ENCODE data around the gene OR6N2.

Gene OR6N2
- total RNA-seq, result 0 to 0.09 reads per million in 2 donors

DNA sequence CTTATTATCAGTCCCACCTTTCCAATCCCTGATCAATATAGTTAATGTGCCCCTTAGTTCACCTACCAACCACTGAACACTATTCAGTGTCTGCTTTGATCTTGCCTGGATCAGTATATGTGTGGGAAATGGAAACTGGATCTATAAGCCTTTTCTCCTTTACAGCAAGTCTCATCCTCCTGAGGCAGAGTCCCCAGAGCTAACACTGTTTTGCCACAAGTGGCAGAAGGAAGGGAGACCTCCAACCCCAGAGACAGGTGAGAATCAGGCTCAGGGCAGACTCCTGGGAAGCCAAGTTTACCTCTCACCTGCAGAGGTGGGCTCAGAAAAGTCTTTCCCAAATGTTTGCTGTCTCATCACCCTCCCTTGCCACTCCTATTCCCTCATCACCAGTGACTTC is at the start of gene OR6N2:
OR6N2 (minus strand) TSS at position 101 of the 400 bp plus-strand sequence. CDS start 3,569 bp downstream, outside the sequence.
- DNase-seq, result no peak

GRCh38 chr1:158830074-158830677 is 49.2 kb upstream of the OR6N2 start:
- DNase-seq, result no peak

- no peak for DNase-seq
Observed at GRCh38 chr1:158821723-158822122, 40.7 kb upstream of the OR6N2 start.

DNA sequence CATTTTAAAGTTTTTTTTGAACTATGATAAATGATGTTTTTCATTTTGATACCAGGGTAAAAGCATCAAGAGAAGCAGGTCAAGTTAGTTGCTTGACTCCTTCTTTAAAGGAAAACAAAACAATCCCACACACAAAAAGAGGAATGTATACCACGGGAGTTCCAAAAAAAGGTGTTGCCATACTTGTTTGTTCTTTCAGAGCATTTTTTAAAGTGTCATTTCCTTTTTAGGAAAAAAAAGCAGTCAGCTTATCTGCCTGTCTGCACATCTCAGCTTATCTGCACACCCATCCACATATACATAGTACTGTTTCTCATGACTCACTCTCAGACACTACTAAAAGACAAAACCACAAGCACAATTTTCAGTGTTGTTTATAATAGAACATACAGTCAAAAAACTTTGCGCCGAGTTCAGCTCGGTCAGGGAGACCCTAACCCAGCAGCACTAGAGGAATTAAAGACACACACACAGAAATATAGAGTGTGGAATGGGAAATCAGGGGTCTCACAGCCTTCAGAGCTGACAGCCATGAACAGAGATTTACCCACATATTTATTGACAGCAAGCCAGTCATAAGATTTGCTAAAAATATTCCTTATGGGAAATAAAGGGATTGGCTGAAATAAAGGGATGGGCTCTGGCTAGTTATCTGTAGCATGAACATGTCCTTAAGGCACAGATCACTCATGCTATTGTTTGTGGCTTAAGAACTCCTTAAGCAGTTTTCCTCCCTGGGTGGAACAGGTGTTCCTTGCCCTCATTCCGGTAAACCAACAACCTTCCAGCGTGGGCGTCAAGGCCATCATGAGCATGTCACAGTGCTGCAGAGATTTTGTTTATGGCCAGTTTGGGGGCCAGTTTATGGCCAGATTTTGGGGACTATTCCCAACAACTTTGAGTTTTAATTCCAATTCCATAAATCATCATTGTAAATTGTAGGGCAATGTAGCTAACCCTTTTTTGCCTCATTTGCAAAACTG is 38.7 kb upstream of the OR6N2 start:
- no peak for DNase-seq

GRCh38 chr1:158818975-158819431 is 38.0 kb upstream of the OR6N2 start:
- DNase-seq, result no peak

DNA sequence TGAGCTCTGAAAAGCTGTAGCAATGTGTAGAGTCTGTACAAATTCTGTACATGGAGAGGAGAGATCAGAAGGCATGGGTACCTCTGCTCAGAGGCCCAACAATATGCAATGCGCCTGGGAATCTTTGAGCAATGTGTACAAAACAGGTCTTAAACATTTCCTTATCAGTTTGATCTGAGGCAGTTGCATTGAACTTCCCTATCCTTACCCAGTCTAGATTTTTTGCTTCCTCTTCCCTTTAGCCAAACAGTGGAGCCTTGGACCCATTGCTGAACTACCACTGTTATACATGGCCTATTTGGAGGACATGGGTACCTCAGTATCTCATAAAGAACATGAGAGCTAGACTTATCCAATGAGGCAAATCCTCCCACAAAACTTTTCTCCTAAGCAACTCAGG is 37.6 kb upstream of the OR6N2 start:
- no peak for DNase-seq

DNA sequence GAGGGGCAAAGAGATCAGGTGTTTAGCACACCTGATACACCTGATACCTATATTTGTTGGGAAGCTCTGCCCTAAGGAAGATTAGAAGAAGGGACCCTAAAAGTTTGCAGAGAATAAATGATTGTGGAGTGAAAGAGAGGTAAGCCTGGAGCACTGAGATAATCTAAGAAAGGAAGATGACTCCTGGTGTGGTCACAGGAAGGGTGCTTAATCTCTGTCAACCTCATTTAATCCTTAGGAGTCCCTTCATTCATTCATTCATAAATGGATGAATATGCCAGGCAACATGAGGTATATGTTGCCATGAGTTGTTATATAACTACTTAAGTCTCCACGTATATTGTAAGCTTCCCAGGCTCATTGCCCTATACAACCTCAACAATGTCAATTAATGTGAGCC is 34.0 kb upstream of the OR6N2 start:
- no peak for DNase-seq

GRCh38 chr1:158813164-158813563 is 32.2 kb upstream of the OR6N2 start:
- DNase-seq, result no peak

DNA sequence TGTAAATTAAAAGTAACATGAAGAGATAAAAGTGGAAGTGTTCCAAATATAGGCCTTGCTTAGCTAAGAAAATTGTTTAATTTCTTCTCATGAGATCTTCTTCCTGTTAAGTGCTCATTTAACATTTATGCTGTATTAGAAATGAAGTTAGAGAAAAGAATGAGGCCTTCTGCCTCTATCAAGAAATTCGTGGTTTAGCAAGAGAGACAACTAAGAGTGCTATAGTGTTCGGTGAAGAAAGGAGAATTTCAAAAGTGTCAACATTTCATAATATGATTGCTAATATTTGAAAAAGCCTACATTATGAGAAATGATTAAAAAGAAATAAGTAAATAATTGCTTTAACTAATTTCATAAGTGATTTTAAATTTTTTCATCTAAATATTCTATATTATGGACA is 31.3 kb upstream of the OR6N2 start:
- no peak for DNase-seq

DNA sequence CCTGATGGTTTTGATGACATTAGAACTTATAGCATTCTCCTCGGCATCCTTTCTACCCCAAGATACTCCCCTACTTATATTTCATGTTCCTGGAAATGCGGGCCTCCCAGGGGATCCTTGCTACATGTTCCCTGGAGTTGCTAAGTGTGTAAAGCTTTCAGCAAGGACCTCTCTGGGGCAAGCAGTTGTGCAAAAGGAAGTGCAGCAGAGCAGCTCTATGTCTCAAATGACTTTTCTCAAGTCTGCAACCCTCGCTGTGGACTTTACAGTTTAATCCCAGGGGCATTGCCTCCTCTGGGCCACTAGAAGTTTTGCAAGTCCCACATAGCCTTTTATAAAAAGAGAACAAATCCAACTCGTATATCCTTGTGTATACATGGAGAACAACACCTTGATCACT is 29.3 kb upstream of the OR6N2 start:
- no peak for DNase-seq

GRCh38 chr1:158809862-158810261 is 28.9 kb upstream of the OR6N2 start:
- DNase-seq, result no peak

- DNase-seq, result no peak
Observed at GRCh38 chr1:158809256-158809655, 28.3 kb upstream of the OR6N2 start.

DNA sequence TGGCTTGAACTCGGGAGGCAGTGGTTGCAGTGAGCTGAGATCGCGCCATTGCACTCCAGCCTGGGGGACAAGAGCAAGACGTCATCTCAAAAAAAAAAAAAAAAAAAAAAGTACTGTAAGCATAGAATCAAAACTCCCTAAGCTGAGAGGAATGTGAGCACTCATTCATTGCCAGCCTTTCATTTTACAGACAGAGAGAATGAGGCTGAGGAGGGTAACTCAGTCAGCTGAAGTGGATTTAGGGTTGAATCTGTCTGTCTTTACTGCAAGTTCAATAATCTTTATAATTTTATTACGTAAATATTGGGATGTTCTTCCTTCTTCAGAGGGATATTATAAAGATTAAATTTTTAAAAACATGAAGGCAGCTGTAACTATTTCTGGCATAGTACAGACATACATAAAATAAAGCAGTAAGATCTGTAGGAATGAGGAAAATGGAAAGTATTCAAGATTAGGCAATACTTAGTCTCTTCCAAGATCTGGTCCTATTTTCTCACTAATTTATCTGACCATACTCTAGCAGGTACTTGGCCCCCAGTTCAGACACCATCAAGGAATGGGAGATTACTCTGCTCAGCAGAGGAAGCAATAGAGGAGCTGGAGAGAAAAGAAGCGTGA is 26.0 kb upstream of the OR6N2 start:
- DNase-seq, result no peak

DNA sequence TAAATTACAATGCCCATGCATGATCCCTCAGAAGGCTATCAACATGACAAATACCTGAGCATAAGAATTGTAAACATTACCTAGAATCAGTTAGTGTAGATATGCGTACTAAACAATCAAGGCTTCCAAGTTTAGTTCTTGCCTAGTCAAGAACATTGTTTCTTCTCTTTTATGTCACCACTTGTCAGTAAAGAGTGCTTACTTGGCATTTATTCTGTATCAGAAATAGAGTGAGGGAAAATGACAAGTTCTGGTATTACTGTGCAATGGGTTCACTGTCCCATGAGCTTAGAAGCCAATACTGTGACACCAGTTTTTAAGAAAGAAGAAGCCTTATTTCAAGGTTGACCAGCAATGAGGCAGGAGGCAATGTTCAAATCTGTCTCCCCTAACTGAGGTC is 22.7 kb upstream of the OR6N2 start:
- DNase-seq, result no peak

GRCh38 chr1:158801396-158801795 is 20.4 kb upstream of the OR6N2 start:
- no peak for DNase-seq

DNA sequence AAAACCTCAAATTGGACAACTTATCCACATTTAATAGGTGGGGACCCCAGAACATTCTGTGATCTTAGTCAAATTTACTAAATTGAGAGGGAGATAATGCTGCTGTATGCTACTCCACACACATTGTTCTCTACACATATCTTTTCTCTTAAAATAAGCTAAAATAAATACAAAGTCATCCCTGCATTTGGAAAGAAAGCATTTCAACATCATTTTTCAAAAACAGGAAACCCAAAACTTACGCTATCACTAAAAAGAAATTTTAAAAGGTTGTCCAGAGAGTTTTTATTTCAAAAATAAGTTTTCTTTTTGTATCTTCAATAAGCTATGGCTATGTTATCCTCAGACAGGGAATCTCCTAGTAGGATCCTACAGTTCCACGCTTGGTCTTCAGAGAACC is 19.5 kb upstream of the OR6N2 start:
- DNase-seq, result no peak

DNA sequence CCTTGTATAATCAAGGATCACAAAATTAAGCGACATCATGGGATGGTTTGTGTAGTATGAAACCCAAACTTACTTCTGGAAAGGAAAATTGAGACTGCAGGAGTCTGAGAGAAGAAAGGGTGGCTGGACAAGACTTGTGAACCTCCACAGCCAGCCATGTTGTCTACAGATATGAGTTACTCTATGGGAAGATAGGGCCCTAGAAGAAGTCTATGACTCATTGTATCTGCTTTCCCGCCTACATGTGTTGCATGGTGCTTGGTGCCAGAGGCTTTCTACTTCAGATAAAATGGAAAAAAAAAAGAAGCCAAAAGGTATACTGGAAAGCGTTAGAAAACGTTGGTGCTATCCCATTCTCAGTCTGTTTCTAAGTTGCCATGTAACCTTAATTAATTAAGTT is 18.7 kb upstream of the OR6N2 start:
- DNase-seq, result no peak

DNA sequence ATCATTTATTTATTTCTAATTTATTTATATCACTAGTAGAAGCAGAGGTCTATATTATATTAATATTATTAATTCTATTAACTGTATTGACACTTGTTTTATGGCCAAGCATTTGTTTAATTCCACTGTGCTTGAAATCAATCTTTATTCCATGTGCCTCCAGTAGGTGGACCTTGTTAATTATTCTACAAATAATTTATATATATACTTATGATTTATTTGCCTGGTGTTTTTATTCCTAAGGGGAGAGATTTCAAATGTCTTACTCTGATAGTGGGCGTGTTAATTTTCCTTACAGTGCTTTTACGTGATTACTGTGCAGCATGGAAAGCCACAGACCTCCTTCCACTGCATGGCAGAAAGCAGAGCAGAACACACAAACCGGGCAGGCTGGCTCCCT is 17.5 kb upstream of the OR6N2 start:
- no peak for DNase-seq

DNA sequence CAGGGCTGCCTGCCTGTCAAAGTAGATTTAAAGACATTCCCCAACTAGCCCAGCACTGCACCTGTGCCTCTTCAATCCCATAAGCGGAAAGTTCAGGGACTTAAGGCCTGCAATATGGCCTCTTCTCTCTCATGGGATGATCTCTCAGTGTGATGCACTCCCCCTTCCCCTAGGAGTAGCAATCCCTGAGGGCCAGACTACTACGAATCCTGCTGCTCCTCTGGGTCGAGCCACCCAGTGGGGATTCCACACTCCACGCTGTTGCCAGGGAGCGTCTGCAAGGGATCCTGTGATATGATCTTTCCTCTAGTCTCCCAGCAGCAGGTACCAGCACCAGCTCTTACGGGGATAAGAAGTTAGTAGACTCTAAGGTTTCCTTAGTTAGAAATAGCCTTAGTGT is 13.2 kb upstream of the OR6N2 start:
- DNase-seq, result no peak

GRCh38 chr1:158793604-158794003 is 12.6 kb upstream of the OR6N2 start:
- DNase-seq, result no peak

DNA sequence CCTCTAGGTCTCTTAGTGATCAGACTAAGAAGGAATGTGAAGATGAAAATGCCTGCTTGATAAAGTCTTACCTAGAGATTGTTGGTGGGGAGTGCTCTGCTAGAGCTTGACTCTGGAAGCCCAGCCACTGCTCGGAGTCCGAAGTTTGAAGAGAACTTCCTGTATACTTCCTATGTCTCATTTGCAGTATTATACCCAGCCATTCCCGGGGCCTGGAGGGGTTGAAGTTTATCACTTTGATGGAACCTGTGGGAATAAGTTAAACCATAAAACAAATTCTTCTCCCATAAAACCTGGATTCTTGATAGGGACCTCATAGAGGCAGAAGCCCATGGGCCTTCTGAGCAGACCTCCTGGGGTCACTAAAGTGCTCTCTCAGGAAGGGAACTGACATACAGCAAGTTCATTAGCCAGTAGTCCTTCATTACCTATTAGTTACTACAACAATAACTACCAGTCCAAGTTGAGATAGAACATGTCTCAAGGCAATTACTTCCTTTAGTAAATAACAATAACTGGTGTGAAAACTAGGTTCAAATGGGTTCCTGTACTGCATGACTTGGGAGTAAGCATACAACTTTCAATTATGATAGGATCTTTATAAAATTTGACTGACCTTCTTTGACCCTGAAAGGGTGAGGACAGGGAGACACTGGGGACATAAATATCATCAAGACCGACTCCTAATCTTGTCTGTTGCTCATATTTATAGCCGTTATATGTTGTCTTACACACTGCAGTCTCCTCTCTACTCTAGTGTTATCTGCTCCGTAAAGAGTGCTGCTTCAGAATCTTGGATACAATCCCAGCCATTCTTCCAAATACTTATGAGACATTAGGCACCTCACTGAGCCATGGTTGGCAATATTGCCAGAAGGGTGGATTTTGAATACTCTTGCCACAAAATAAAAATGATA is 8.8 kb downstream of the OR6N2 start, which contains the start of gene OR6N1:
OR6N1 (minus strand) TSS at position 246 of the 917 bp plus-strand sequence. CDS start 5,513 bp downstream, outside the sequence.
- DNase-seq, result no peak

DNA sequence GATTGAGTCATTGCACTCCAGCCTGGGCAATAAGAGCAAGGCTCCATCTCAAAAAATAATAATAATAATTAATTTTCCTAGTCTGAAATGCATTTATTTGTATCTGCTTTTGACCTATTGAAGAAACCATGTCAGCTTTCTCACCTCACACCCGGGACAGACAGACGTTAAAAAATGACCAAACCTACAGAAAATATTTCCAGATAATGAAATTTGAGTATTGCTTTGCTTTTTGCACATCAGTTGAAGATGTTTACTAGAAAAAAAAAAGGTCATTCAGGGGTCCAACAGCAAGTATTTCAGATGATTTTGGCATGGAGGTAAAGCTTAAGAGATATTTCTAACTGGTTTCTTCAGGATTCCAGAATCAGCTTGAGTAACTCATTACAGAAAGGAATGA is 26.6 kb downstream of the OR6N2 start, which contains the start of gene OR6K6:
OR6K6 (plus strand) TSS at position 301 of the 400 bp plus-strand sequence. CDS start 168 bp downstream, outside the sequence.
- DNase-seq, result no peak

Data from activated gamma-delta T cell (primary cell).